HepG2 (cell line): Measurements from ENCODE around the gene NDUFS7. TPM values are rescaled to one million over a fixed set of nuclear protein-coding genes. Genes with fewer than 3 reads are reported as not detected.

Experiments
- AGO1 ChIP-seq: fragments of 200-400 bp; formaldehyde crosslinking; IDR thresholded peaks from 2 replicates; pipeline ENCODE4 v1.6.1; 2017; ENCODE audit warnings: mild to moderate bottlenecking, low read depth, low read length, moderate library complexity; ENCODE audit not compliant: poor library complexity, severe bottlenecking
- GATA4 ChIP-seq: sonication (generic); IDR thresholded peaks from 2 replicates; pipeline ENCODE4 v1.6.1; 2016; ENCODE audit warnings: antibody characterized with exemption, low read depth, borderline replicate concordance
- HOXA3 ChIP-seq: sonication (generic); formaldehyde crosslinking; IDR thresholded peaks from 2 replicates; pipeline ENCODE4 v1.5.0; 2020; ENCODE audit warnings: missing genetic modification reagents
- MAZ ChIP-seq, 2 experiments: sonication (generic) in 1 of 2; formaldehyde crosslinking in 1 of 2; IDR thresholded peaks; 2 replicates each; pipeline versions ENCODE4 v1.5.0 to v1.6.1; 2012 to 2020; ENCODE audit warnings: low read depth in 2 of 2, mild to moderate bottlenecking in 2 of 2, borderline replicate concordance in 1 of 2, improper control_type of control experiment in 1 of 2, low read length in 1 of 2, missing genetic modification reagents in 1 of 2, moderate library complexity in 1 of 2
- MEIS2 ChIP-seq: sonication (generic); formaldehyde crosslinking; IDR thresholded peaks from 2 replicates; pipeline ENCODE4 v1.9.0; 2021; ENCODE audit warnings: mild to moderate bottlenecking, missing genetic modification reagents
- RBM39 ChIP-seq: fragments of 200-400 bp; formaldehyde crosslinking; IDR thresholded peaks from one replicate; pipeline ENCODE4 v1.6.1; 2018; ENCODE audit warnings: antibody characterized with exemption, mild to moderate bottlenecking, low read depth, low read length; ENCODE audit not compliant: poor library complexity, severe bottlenecking
- REL ChIP-seq: sonication (generic); formaldehyde crosslinking; conservative IDR thresholded peaks from 2 replicates; pipeline ENCODE4 v1.8.0; 2022; ENCODE audit warnings: mild to moderate bottlenecking, missing genetic modification reagents, moderate library complexity
- SSRP1 ChIP-seq: IDR thresholded peaks from 2 replicates; pipeline ENCODE4 v1.6.1; 2016; ENCODE audit warnings: control low read depth
- ZIK1 ChIP-seq: sonication (generic); formaldehyde crosslinking; IDR thresholded peaks from 2 replicates; pipeline ENCODE4 v1.5.0; 2020; ENCODE audit warnings: mild to moderate bottlenecking, low read depth, missing genetic modification reagents, borderline replicate concordance
- ZNF713 ChIP-seq: sonication (generic); formaldehyde crosslinking; IDR thresholded peaks from 2 replicates; pipeline ENCODE4 v1.4.0; 2020; ENCODE audit warnings: mild to moderate bottlenecking, missing genetic modification reagents
- ZNF746 ChIP-seq: sonication (generic); formaldehyde crosslinking; IDR thresholded peaks from 2 replicates; pipeline ENCODE4 v1.8.0; 2022; ENCODE audit warnings: mild to moderate bottlenecking, missing genetic modification reagents
- ZNF775 ChIP-seq: sonication (generic); formaldehyde crosslinking; IDR thresholded peaks from 2 replicates; pipeline ENCODE4 v1.4.0; 2020; ENCODE audit warnings: missing genetic modification reagents, mild to moderate bottlenecking, moderate library complexity, borderline replicate concordance
- ZSCAN12 ChIP-seq: sonication (generic); formaldehyde crosslinking; IDR thresholded peaks from 2 replicates; pipeline ENCODE4 v1.9.0; 2021; ENCODE audit warnings: mild to moderate bottlenecking, missing genetic modification reagents
- polyA plus RNA-seq, 8 experiments: library from polyadenylated mRNA; depleted of rRNA in 3 of 8; stranded (reverse) in 7 of 8; unstranded in 1 of 8; fragments of >200 nt; fragmentation: Illumina TruSeq in 4 of 8; extraction: Trizol in 4 of 8; gene quantifications; 2 replicates each; pipeline versions ENCODE4 v1.2.1 to v1.2.3, GENCODE V29; 2011 to 2016; ENCODE audit warnings: low read depth in 4 of 8, missing spikeins in 1 of 8, mixed read lengths in 1 of 8; ENCODE audit not compliant: insufficient read depth in 1 of 8
- total RNA-seq, 5 experiments: library from RNA; depleted of rRNA; stranded (reverse); fragments of >200 nt; fragmentation: Illumina TruSeq; extraction: Trizol; gene quantifications; 2 replicates each; pipeline ENCODE4 v1.2.3, GENCODE V29; 2016; ENCODE audit warnings: low read depth in 1 of 5
- TF ChIP-seq, protein P1 (sequence below): sonication (generic); formaldehyde crosslinking; conservative IDR thresholded peaks from 2 replicates; pipeline ENCODE4 v1.8.0; 2022; ENCODE audit warnings: low read depth, missing genetic modification reagents
- TF ChIP-seq, protein P2 (sequence below): sonication (generic); formaldehyde crosslinking; IDR thresholded peaks from 2 replicates; pipeline ENCODE4 v1.4.0; 2020; ENCODE audit warnings: missing genetic modification reagents
- TF ChIP-seq, protein P3 (sequence below): sonication (generic); formaldehyde crosslinking; IDR thresholded peaks from 2 replicates; pipeline ENCODE4 v1.8.1; 2023; ENCODE audit warnings: missing genetic modification reagents, inconsistent platforms, borderline replicate concordance
- TF ChIP-seq, protein P4 (sequence below): sonication (generic); formaldehyde crosslinking; conservative IDR thresholded peaks from 2 replicates; pipeline ENCODE4 v1.5.0; 2020; ENCODE audit warnings: missing genetic modification reagents

Gene NDUFS7
- total and polyA plus RNA-seq, 2 of the 13 experiments (the other 11 are each of a cell fraction or from before 2014, with no cell fraction given): 34.3 to 66.9 TPM

DNA sequence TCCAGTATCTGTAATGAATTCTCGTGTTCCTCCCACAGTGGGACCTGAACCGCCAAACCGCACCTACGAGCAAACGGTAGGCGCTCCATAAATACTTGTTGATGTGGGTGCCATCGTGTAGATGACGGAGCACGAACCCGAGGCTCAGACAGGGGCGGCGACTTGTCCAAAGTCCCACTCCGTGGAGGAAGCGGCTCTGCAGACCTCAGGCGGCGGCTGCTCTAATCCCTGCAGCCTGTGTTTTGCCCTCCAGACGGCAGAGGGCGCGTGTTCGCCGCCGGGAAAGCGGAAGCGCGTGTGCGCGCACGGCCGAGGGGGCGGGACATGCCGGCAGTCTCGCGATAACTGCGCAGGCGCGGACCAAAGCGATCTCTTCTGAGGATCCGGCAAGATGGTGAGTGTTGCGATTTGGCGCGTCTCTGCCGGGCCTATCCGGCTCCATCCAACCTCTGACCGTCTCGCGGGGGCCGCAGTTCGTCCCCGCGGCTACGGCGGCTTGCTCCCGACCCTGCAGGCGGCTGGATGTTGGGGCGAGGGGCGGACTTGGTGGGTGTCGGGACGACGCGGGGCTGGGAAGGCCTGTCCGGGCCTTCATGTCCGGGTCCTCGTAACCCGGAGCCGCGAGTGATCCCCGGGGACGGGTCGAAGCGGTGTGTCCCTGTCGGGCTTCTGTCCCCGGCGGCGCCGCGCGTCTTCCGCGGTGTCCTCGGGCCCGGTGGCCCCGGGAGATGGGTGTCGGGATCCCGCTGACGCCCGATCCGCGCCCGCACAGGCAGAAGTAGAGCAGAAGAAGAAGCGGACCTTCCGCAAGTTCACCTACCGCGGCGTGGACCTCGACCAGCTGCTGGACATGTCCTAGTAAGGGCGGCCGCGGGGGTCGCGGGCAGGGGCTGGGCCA is 54.6 kb downstream of the NDUFS7 start, which contains the start of gene RPS15 (continued):
- 0 out of 2 replicates have a peak, but pooled peaks have one; percentile 22 for TF ChIP-seq MAZ (IDR thresholded peaks at IDR 0.05; ENCODE audit: borderline replicate concordance, low read depth, low read length)
- TF ChIP-seq MAZ (CRISPR knock-in tag; IDR thresholded peaks at IDR 0.05; ENCODE audit: low read depth): peak; percentile 96
- peak; percentile 98 for TF ChIP-seq RBM39
- TF ChIP-seq ZNF713: 0 out of 2 replicates have a peak, but pooled peaks have one; percentile 84
- peak; percentile 76 for TF ChIP-seq AGO1
- peak; percentile 75; the same call in 1 of the 2 replicates for TF ChIP-seq MEIS2 (CRISPR knock-in tag)
- TF ChIP-seq GATA4: no peak
- peak; percentile 96; the same call in 1 of the 2 replicates for TF ChIP-seq REL (CRISPR knock-in tag)
- TF ChIP-seq, protein P1, sequence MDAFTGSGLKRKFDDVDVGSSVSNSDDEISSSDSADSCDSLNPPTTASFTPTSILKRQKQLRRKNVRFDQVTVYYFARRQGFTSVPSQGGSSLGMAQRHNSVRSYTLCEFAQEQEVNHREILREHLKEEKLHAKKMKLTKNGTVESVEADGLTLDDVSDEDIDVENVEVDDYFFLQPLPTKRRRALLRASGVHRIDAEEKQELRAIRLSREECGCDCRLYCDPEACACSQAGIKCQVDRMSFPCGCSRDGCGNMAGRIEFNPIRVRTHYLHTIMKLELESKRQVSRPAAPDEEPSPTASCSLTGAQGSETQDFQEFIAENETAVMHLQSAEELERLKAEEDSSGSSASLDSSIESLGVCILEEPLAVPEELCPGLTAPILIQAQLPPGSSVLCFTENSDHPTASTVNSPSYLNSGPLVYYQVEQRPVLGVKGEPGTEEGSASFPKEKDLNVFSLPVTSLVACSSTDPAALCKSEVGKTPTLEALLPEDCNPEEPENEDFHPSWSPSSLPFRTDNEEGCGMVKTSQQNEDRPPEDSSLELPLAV (CRISPR knock-in tag): peak; percentile 69; the same call in 1 of the 2 replicates
- TF ChIP-seq, protein P2, sequence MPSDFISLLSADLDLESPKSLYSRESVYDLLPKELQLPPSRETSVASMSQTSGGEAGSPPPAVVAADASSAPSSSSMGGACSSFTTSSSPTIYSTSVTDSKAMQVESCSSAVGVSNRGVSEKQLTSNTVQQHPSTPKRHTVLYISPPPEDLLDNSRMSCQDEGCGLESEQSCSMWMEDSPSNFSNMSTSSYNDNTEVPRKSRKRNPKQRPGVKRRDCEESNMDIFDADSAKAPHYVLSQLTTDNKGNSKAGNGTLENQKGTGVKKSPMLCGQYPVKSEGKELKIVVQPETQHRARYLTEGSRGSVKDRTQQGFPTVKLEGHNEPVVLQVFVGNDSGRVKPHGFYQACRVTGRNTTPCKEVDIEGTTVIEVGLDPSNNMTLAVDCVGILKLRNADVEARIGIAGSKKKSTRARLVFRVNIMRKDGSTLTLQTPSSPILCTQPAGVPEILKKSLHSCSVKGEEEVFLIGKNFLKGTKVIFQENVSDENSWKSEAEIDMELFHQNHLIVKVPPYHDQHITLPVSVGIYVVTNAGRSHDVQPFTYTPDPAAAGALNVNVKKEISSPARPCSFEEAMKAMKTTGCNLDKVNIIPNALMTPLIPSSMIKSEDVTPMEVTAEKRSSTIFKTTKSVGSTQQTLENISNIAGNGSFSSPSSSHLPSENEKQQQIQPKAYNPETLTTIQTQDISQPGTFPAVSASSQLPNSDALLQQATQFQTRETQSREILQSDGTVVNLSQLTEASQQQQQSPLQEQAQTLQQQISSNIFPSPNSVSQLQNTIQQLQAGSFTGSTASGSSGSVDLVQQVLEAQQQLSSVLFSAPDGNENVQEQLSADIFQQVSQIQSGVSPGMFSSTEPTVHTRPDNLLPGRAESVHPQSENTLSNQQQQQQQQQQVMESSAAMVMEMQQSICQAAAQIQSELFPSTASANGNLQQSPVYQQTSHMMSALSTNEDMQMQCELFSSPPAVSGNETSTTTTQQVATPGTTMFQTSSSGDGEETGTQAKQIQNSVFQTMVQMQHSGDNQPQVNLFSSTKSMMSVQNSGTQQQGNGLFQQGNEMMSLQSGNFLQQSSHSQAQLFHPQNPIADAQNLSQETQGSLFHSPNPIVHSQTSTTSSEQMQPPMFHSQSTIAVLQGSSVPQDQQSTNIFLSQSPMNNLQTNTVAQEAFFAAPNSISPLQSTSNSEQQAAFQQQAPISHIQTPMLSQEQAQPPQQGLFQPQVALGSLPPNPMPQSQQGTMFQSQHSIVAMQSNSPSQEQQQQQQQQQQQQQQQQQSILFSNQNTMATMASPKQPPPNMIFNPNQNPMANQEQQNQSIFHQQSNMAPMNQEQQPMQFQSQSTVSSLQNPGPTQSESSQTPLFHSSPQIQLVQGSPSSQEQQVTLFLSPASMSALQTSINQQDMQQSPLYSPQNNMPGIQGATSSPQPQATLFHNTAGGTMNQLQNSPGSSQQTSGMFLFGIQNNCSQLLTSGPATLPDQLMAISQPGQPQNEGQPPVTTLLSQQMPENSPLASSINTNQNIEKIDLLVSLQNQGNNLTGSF (CRISPR knock-in tag): peak; percentile 94
- peak; percentile 91 for TF ChIP-seq ZSCAN12 (CRISPR knock-in tag)
- no peak for TF ChIP-seq ZNF775 (CRISPR knock-in tag)
- TF ChIP-seq, protein P3, sequence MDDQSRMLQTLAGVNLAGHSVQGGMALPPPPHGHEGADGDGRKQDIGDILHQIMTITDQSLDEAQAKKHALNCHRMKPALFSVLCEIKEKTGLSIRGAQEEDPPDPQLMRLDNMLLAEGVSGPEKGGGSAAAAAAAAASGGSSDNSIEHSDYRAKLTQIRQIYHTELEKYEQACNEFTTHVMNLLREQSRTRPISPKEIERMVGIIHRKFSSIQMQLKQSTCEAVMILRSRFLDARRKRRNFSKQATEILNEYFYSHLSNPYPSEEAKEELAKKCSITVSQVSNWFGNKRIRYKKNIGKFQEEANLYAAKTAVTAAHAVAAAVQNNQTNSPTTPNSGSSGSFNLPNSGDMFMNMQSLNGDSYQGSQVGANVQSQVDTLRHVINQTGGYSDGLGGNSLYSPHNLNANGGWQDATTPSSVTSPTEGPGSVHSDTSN: peak; percentile 70; the same call in 1 of the 2 replicates
- TF ChIP-seq ZNF746 (CRISPR knock-in tag): peak; percentile 76
- TF ChIP-seq SSRP1 (CRISPR knock-in tag): no peak; the same call in 1 of the 2 replicates
- TF ChIP-seq ZIK1 (CRISPR knock-in tag): peak; percentile 90
- TF ChIP-seq, protein P4, sequence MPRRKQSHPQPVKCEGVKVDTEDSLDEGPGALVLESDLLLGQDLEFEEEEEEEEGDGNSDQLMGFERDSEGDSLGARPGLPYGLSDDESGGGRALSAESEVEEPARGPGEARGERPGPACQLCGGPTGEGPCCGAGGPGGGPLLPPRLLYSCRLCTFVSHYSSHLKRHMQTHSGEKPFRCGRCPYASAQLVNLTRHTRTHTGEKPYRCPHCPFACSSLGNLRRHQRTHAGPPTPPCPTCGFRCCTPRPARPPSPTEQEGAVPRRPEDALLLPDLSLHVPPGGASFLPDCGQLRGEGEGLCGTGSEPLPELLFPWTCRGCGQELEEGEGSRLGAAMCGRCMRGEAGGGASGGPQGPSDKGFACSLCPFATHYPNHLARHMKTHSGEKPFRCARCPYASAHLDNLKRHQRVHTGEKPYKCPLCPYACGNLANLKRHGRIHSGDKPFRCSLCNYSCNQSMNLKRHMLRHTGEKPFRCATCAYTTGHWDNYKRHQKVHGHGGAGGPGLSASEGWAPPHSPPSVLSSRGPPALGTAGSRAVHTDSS: no peak
- TF ChIP-seq HOXA3 (CRISPR knock-in tag): peak; percentile 97
